Neural cell (in vitro differentiated cells): ENCODE data around the gene WDR73. TPM values are rescaled to one million over a fixed set of nuclear protein-coding genes. Genes with fewer than 3 reads are reported as not detected.

ENCODE experiments used
- H2AFZ ChIP-seq: fragments of 200-600, 300-800 bp; sonication (generic), shearing (Covaris generic); 2 replicates; pipeline ENCODE4 v1.6.0; 2014; ENCODE audit warnings: low read depth, mild to moderate bottlenecking, antibody characterized with exemption, low read length, moderate library complexity
- H3F3A ChIP-seq: fragments of 200-600 bp; shearing (Covaris generic); 2 replicates; pipeline ENCODE4 v1.6.1; 2016; ENCODE audit warnings: mild to moderate bottlenecking, moderate library complexity, mixed read lengths, antibody characterized with exemption, low read length; ENCODE audit not compliant: insufficient read depth, poor library complexity, severe bottlenecking
- H3K27ac ChIP-seq: fragments of 200-600, 300-800 bp; sonication (generic), shearing (Covaris generic); 2 replicates; pipeline ENCODE4 v1.5.1; 2014; ENCODE audit warnings: mild to moderate bottlenecking, low read length, moderate library complexity
- H3K27me3 ChIP-seq: fragments of 300-800, 200-600 bp; sonication (generic), shearing (Covaris generic); 2 replicates; pipeline ENCODE4 v1.6.0; 2014; ENCODE audit warnings: mild to moderate bottlenecking, low read depth, low read length, moderate library complexity; ENCODE audit not compliant: insufficient read depth
- H3K36me3 ChIP-seq: fragments of 300-800, 200-600 bp; sonication (generic), shearing (Covaris generic); 2 replicates; pipeline ENCODE4 v1.5.1; 2014; ENCODE audit warnings: mild to moderate bottlenecking, antibody characterized with exemption, low read length, moderate library complexity; ENCODE audit not compliant: insufficient read depth
- H3K4me2 ChIP-seq: fragments of 300-800, 200-600 bp; sonication (generic), shearing (Covaris generic); 2 replicates; pipeline ENCODE4 v1.6.0; 2014; ENCODE audit warnings: mild to moderate bottlenecking, low read length
- H3K4me3 ChIP-seq: fragments of 300-800, 200-600 bp; sonication (generic), shearing (Covaris generic); 2 replicates; pipeline ENCODE4 v1.5.1; 2014; ENCODE audit warnings: mild to moderate bottlenecking, low read length, moderate library complexity
- H3K79me2 ChIP-seq: fragments of 200-600 bp; shearing (Covaris generic); replicated peaks from 2 replicates; pipeline ENCODE4 v1.6.0; 2014; ENCODE audit warnings: mild to moderate bottlenecking, low read length, moderate library complexity; ENCODE audit not compliant: insufficient read depth
- H3K9ac ChIP-seq: fragments of 300-800, 200-600 bp; sonication (generic), shearing (Covaris generic); 2 replicates; pipeline ENCODE4 v1.6.1; 2016; ENCODE audit warnings: mild to moderate bottlenecking, low read length, mixed read lengths
- H3K9me2 ChIP-seq: fragments of 200-600 bp; shearing (Covaris generic); 2 replicates; pipeline ENCODE4 v1.6.1; 2016; ENCODE audit warnings: mild to moderate bottlenecking, low read length, mixed read lengths; ENCODE audit not compliant: insufficient read depth
- H3K9me3 ChIP-seq: fragments of 200-600, 300-800 bp; sonication (generic), shearing (Covaris generic); 2 replicates; pipeline ENCODE4 v1.6.1; 2016; ENCODE audit warnings: mild to moderate bottlenecking, mixed run types, low read length, moderate library complexity, mixed read lengths
- H4K20me1 ChIP-seq: fragments of 200-600 bp; shearing (Covaris generic); 2 replicates; pipeline ENCODE4 v1.6.1; 2016; ENCODE audit warnings: mild to moderate bottlenecking, mixed run types; ENCODE audit not compliant: insufficient read depth
- EP300 ChIP-seq: fragments of 450-650 bp; conservative IDR thresholded peaks from 2 replicates; pipeline ENCODE4 v1.6.1; 2014; ENCODE audit warnings: antibody characterized with exemption, mild to moderate bottlenecking, moderate library complexity; ENCODE audit not compliant: poor library complexity, severe bottlenecking
- polyA plus RNA-seq: library from polyadenylated mRNA; depleted of rRNA; stranded (reverse); fragments of >200 nt; gene quantifications from 2 replicates; pipeline ENCODE4 v1.2.3, GENCODE V29; 2014

The WDR73 gene
- polyA plus RNA-seq, 1 donor from 2014 or later = 75.4 TPM

GRCh38 chr15:84590406-84590805 lies 63.7 kb downstream of the WDR73 start:
- Histone ChIP-seq H3K27me3 (no peaks in the 10 kb centered on the region), H3K79me2 (no peaks in the 10 kb centered on the region), H3F3A (no peaks in the 10 kb centered on the region), H3K9ac (no peak overlapping the region), H3K4me2 (no peak overlapping the region), H4K20me1 (no peaks in the 10 kb centered on the region), H3K36me3 (no peaks in the 10 kb centered on the region), H3K4me3 (no peak overlapping the region), H3K9me3 (no peaks in the 10 kb centered on the region), H2AFZ (no peak overlapping the region), H3K9me2 (no peaks in the 10 kb centered on the region), H3K27ac (no peak overlapping the region)
- no peak for TF ChIP-seq EP300

Other genes starting within 250 kb of the WDR73 start
- gene ZSCAN2, start 53.3 kb downstream of the WDR73 start, polyA plus RNA-seq = 29.9 and 55.6 TPM in 2 replicates
- 3.0 and 4.7 TPM in 2 replicates for gene NMB, start 3.9 kb upstream of the WDR73 start, polyA plus RNA-seq
- 135 and 158 TPM in 2 replicates for gene SEC11A, start 61.9 kb upstream of the WDR73 start, polyA plus RNA-seq
- 3.7 and 3.9 TPM in 2 replicates for gene ZNF592, start 94.3 kb upstream of the WDR73 start, polyA plus RNA-seq
- 0.24 TPM in 1 of 2 replicates, not detected in the other for gene ALPK3, start 163.1 kb upstream of the WDR73 start, polyA plus RNA-seq
- gene SLC28A1, start 230.4 kb upstream of the WDR73 start, polyA plus RNA-seq = not detected in 2 replicates